D721Med (cell line): Measurements from ENCODE around the gene TMCC3.
"Not testable (repeated sequence)": the region's sequence is repeated elsewhere in the genome, so short reads cannot be mapped to it uniquely, and the experiment has no call there.

Experiments used
- DNase-seq: peaks from one replicate; pipeline ENCODE4 v3.0.0; 2011; ENCODE audit warnings: low spot score; ENCODE audit not compliant: insufficient read length
- FAIRE-seq: peaks from 2 replicates; lab custom pipeline; 2011; peaks lifted over from hg19 to GRCh38; lab: Jason Lieb, UNC
- CTCF ChIP-seq: IDR thresholded peaks from 2 replicates; pipeline ENCODE4 v1.5.1; 2012; ENCODE audit warnings: mild to moderate bottlenecking, control low read depth; ENCODE audit not compliant: insufficient read depth; ENCODE audit errors: missing control alignments

Gene TMCC3

GRCh38 chr12:94557746-94558295 is 92.5 kb downstream of the TMCC3 start:
- DNase-seq = no peak
- no peak for TF ChIP-seq CTCF
- FAIRE-seq = no peak

- FAIRE-seq (no peak), DNase-seq (no peak)
- no peak for TF ChIP-seq CTCF
These were observed 94.7 kb downstream of the TMCC3 start for GRCh38 chr12:94555687-94556086.

GRCh38 chr12:94553875-94554274 is 96.5 kb downstream of the TMCC3 start:
- no peak for TF ChIP-seq CTCF
- DNase-seq (no peak), FAIRE-seq (no peak)

- no peak for FAIRE-seq
- no peak for TF ChIP-seq CTCF
- no peak for DNase-seq
These were observed 97.2 kb downstream of the TMCC3 start for GRCh38 chr12:94553130-94553519.

GRCh38 chr12:94551810-94552209 is 98.5 kb downstream of the TMCC3 start:
- FAIRE-seq = no peak
- no peak for DNase-seq
- no peak for TF ChIP-seq CTCF

- DNase-seq = no peak
- no peak for TF ChIP-seq CTCF
- no peak for FAIRE-seq
These were observed 99.4 kb downstream of the TMCC3 start for GRCh38 chr12:94550964-94551363.

- not testable (repeated sequence) for FAIRE-seq, DNase-seq
These were observed 101.5 kb downstream of the TMCC3 start for GRCh38 chr12:94548833-94549232.
